ENCODE measurements around the gene LIM2.

The LIM2 gene

DNA sequence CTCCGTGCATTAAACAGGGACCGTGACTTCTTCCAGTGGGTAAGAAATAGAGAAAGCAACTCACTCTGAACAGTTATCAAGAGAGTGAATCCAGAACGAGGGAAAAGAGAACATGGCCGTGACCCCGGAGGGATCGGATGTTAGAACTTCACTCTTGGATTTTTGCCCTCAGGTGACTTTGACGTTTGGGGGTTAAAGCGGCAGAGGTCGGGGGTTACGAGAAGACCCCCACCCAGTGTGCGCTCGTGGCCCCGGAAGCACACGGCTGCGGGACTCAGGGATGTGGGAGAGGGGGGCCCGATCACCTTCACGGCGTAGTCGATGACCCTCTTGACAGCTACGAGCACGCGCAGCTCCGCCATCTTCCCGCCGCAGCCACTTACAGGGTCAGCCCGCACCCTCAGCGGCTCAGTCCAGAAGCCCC is 21.8 kb downstream of the LIM2 start, which contains the start of gene ETFB:
ETFB (minus strand) TSS at position 424 of the 424 bp plus-strand sequence; CDS start at position 362, 62 bp downstream.
- DNase-seq (ENCODE audit: low spot score): no peak

DNA sequence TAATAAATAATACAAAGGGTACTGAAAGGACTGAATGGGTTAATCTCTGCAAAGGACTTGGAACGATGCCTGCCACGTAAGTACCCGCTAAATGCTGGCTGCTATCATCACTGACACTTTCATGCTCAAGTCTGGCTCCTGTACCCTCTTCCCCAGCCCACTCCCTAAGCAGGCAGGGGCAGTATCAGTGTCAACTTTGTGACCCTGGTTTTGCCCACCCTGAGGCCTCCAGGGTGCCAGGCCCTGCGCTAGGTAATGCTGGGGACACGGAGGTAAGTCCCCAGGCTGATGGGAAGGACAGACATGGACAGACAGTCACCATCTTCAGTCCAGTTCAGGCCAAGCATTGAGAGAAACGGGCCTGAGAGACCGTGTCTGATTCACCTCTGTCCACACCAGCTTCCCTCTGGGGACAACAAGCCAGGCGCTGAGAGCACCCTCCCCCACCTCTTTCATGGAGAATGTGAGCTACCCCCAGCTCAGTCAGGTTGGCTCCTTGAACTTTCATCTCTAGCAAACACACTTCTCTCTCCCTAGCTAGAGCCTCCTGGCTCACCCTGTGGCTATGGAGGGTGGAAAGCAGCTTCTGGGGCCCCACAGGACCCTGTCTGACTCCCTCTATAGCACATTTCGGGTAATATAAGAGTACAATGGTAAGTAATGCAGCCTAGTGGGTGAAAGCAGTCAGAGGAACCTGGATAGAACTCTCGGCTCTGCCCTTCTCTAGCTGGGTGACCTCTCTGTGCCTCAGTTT is 22.4 kb downstream of the LIM2 start:
- no peak for DNase-seq (ENCODE audit: low spot score)

DNA sequence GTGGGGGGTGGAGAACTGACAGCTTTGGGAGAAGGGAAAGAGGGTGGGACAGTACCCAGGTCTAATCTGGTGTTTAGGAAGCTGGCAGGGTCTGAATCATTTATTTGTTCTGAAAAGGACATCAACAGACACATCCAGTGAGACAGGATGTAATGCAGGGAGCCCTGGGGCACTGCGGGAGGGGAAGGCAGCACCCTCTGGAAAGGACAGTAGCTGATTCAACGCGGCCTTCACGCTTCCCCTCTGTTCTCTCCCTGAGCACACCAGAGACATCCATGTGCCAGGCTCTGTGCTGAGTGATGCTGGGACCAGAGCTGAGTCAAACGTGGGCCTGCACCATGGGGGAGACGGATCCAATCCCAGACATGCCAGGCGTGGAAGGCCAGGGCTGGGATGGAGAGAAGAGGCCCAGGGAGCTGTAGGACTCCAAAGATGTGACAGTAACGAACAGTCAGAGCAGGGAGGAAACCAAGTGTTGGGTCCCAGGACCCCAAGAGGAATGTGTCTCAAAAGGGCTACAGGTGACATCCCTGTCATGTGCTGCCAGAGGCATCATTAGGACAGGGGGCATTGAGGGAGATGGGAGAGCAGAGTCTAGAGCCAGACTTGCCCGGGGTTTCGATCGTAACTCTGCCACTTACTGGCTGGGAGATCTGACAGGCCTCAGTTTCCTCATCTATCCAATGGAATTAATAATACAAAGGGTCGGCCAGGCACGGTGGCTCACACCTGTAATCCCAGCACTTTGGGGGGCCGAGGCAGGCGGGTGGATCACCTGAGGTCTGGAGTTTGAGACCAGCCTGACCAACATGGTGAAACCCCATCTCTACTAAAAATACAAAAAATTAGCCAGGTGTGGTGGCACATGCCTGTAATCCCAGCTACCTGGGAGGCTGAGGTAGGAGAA is 23.3 kb downstream of the LIM2 start:
- DNase-seq (ENCODE audit: low spot score): no peak

DNA sequence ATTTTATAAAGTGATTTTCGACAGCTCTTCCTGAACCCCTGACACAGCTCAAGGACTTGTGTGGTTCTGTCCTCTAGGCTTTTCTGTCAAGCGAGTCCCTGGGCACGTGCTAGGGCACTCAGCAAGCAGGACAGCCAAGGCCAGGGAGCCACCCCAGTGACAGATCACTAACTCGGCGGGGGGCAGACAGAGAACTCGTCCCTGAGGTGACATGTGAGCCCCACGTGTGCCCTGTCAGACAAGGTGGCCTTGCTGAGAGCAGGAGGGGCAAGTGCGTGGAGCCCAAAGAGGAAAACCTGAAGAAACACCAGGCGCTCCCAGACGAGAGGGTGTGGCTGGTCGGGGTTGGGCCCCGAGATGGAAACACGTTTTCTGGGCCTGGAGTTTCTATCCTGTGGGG is 26.5 kb downstream of the LIM2 start:
- DNase-seq (ENCODE audit: low spot score): no peak

DNA sequence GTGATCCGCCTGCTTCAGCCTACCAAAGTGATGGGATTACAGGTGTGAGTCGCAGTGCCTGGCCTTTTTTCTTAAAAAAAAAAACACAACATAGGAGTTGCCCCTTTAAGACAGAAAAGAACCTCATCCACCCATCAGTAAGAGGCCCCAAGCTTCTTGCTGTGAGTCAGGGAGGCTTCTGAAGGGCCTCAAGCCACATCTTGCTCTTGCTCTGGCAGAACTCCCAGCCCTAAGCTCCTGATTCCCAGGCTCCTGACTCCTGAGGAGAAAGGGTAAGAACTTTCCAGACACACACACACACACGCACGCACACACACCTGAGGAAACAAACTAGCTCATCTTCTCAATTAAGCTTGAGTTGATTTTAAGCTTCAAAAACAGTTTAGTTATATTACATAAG is 28.5 kb downstream of the LIM2 start:
- DNase-seq (ENCODE audit: low spot score): peak; percentile 72

DNA sequence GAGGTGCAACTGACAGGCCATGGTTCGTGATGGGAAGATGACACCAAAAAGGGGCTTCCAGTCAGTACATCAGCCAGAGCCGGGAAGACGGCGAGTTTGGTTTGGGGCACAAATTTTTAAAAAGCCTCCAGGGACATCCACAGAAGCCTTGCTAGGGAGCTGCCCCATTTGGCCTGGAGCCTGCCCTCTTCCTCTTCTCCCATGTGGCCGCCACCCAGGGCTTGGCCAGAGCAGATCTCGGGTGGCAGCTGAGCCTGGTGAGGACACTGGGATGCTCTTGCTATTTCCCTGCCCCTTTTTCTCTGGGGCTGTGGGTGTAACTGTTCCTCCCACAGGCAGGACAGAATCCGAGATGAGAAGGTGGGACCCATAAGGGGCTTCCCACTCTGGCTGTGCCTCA is 29.8 kb downstream of the LIM2 start:
- DNase-seq (ENCODE audit: low spot score): no peak

DNA sequence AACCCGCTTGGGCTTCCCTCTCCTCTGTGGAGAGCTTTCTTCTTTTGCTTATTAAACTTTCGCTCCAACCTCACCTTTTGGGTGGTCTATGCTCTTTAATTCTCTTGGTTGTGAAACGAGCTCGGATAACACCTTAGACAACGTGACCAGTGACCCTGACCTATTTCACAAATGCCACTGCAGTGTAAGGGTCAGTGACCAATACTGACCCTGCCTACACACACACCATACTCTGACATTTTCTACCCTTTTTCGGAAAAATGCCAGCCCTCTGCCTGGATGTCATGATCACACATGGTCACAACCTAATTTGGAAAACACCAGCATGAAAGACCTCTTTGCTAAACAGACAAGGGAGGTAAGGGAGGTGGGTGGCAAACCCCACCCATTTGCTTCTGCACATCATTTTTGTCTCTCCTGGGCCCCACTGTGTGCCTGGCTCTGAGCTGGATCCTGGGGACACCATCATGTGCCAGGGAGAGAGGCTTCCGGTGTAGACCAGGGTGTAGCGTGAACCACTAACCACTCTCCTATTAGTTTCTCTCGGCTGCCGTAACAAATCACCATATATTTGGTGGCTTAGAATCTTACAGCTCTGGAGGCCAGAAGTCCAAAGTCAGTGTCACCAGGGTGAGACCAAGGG is 31.5 kb downstream of the LIM2 start:
- DNase-seq (ENCODE audit: low spot score): no peak

DNA sequence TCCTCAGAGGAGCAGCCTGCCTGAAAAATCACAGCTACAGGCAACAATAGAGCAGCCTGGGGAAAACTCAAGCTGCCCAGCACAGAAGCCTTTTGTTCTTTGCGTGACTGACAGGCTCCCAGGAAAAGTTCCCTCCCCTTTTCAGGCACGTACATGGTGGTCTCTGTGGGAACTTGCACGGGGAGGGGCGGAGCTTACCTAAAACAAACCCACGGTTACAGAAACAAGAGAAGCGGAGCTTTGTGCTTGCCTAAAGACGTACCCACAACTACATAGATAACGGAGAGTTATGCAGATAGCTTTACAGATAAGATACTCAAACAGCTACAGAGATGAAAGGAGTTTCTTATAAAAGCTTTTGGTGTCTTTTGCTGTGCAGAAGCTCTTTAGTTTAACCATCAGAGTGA is 33.0 kb downstream of the LIM2 start:
- DNase-seq (ENCODE audit: low spot score): no peak

DNA sequence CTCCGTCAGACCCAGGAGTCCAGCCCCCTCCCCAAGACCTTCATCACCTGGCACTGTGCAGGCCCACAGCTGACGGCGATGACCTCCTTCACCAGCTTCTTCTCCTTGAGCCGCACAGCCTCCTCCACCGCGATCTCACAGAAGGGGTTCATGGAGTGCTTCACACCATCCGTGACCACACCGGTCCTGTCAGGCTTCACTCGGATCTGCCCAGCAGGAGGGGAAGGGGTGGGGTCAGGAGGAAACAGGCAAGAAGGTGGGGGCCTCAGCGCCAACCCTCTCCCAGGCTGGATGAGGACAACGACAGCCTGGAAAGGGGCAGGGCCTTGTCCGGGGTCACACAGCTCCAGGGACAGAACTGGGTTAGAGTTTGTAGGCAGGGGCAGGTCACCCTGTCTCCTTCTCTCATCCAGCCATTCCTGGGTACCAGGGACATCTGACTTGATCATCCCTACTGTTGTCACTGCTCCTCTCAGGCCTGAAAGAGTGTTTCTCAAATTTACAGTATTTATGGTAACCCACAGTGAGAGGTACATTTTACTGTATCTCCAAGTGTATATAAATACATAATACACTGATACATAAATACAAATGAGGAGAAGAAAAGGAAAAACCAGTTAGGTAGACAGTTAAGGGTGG is 33.6 kb downstream of the LIM2 start:
- no peak for DNase-seq (ENCODE audit: low spot score)

DNA sequence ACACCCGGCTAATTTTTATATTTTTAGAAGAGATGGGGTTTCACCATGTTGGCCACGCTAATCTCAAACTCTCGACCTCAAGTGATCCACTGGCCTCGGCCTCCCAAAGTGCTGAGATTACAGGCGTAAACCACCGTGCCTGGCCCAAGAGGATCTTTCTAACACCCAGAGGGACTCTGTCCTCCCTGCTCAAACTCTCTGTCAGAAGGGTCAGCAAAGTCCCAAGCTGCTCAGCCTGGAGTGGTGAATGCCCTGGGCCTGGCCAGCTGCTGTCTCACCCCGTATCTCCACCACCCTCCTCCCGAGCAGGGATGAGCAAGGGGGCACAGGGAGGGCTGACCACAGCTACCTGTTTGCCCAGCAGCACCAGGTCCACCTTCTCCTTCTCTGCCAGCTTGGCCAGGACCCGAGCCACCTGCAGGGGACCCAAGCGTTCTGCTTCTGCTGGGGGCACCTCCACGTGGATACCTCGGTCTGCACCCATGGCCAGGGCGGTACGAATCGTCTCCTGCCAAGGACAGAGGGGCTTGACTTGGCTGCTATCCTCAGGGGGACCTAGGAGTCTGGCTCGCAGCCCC is 34.9 kb downstream of the LIM2 start:
- DNase-seq (ENCODE audit: low spot score): no peak

DNA sequence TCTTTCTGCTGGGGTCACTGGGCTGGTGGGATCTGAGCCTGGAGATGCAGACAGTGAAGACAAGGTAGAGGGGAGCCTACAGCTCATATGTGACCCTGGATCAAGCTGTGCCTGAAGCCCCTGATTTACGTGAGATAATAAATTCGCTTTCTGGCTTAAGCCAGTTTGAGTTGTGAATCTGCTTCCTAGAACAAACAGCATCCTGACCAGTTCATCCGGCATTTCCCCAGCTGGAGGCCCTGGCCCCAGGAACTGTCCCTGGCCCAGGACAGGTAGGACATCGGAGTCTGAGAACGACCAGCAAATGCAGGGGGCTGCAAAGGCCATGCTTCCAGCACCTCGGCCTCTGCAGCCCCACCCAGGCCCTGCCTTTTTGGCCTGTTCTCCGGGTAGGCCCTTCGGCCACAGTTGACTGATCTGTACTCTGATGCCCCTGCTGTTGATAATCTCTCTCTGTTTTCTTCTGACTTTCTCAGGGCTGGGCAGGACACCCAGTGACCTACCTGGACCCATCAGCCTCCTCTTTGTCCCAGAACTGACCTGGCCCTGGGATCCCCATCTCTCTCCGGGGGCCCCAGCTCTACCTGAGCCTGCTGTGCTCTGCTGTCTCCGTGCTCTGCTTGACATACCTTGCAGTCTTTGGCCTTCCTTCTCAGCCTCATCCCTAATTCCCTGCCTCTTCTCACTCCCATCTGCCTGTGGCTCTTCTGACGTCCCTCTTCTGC is 36.3 kb downstream of the LIM2 start:
- no peak for DNase-seq (ENCODE audit: low spot score)

DNA sequence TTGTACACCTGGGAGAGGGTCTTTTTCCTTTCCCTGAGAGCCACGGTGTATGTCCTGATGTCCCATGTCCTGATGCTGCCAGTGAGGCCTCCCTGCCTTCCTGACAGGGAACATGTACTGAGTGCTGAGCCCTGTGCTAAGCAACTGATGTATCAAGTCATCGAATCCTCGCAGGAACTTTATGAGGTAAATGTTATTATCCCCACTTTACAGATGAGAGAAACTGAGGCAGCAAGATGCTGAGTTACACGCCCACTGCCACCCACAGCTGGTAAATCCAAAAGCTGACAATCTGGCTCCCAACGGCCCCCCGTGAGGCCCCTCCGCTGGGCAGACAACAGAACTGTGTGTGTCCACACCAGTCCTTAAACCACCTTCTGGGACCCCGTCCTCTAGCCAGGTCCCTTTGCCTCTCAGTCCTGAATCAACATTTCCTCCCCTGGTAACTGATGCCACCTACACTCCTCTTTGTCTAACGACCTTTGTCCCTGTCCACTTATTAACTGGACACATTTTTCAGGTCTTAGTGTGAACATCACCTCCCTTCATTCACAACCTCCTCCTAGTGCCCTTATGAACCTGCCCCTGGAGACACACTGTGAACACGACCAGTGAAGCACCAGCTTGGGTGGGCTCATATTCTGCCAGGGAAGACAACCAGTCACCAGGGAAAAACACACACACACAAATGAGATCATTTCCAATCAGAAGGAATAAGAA is 40.4 kb downstream of the LIM2 start:
- no peak for DNase-seq (ENCODE audit: low spot score)

DNA sequence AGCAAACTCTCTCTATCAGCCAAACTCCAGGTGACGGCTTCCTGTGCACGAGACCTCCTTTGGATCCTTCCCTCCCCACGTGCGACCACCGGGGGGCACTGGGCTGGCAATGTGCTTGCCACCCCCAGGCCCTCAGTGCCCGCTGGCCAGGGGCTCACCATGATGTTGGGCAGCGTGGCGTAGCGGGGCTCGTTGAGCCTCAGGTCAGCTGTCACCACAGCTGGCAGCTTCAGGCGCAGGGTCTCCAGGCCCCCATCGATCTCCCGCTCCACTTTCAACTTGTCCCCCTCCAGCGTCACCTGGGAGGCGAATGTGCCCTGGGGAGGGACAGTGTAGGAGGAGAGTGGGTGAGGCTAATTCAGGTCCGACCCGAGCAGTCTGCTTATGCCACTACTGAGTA is 41.0 kb downstream of the LIM2 start:
- no peak for DNase-seq (ENCODE audit: low spot score)

DNA sequence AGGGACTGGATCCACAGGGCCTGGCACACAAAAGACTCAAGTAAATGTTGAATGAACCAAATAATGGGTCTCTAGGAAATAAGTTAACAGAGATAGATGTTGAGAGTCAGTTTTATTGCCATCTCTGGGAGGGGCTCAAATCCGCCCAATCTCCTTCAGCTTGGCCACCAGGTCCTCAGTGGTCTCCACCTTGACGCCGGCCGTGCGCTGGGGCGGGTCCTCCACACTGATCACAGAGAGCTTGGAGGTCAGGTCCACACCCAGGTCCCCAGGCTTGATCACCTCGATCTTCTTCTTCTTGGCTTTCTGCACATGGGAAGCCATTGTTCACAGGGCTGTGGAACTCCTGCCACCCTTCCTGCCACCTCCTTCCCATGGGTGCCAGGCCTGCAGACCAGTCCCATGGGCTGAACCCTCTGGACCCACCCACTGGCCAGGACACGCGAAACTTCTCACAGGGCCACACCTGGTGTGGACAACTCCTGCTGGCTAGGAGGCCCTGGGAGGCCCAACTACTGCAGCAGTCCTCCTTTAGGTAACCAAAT is 42.6 kb downstream of the LIM2 start:
- no peak for DNase-seq (ENCODE audit: low spot score)

DNA sequence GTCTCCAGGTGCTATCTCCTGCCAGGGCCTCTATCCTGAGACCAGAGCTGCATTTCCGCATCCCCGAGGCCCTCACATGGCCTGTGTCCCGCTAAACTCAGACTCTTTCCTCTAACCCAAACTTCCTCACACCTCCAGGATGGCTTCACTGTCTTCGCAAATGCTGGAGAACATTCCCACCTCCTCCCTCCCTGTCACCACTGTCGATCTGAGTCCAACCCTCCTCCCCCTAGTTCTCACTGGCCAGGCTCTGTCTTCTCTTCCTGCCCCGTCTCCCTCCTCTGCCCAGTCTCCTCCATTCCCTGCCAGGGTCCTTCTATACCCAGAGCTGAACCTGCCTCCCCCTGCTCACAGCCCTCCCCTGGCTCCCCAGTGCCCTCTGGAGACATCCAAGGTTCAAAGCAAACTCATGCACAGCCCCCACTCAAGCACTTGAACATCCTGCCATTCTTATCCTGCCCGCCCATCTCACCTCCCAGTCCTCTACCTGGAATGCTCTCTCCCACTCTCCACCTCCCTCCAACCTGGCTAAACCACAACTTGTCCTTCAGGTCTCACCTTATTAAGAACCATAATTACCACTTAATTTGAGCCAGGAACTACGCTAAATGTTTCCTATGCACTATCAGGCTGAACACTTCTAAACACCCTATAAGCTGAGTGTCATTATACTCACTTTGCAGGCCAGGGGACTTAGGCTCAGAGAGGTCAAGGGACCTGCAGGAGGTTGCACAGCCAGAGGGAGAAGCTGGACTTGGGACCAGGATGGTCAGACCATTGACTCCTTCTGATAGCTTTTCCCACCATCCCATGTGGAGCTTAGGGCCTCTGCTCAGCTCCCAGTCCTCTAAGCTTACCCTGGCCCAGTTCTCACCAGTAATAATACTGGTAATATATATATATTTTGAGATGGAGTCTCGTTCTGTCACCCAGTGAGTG is 44.9 kb downstream of the LIM2 start:
- DNase-seq (ENCODE audit: low spot score): no peak

DNA sequence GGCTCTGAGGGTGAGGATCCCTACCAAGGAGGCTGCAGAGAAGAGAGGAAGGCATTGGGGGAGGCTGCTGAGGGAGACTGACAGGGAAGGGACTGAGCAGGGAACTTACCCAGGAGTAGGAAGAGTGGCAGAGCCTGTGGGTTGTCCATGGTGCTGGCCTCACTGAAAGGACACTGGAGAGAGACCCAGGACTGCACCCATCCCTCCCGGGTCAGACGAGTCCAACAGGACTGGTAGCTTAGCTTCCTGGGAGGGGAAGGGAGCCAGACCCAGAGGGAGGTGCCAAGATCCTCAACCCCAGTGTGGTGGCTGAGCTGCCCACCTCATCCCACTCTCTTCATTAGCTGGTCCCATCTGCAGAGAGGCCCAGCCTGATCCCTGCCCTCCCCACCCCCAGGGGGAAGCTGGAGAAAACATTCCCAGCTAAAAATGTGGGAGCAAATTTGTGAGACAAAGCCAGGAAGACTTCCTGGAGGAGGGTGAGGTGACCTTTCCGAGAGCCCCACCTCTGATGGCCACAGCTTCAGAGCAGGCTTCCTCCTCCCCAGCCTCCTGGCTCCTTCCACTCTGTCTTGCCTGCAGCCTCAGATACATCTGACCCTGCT is 45.7 kb downstream of the LIM2 start, which contains the start of gene VSIG10L:
VSIG10L (minus strand) TSS at position 164 of the 605 bp plus-strand sequence; CDS start at position 149, 15 bp downstream.
- DNase-seq (ENCODE audit: low spot score): no peak

DNA sequence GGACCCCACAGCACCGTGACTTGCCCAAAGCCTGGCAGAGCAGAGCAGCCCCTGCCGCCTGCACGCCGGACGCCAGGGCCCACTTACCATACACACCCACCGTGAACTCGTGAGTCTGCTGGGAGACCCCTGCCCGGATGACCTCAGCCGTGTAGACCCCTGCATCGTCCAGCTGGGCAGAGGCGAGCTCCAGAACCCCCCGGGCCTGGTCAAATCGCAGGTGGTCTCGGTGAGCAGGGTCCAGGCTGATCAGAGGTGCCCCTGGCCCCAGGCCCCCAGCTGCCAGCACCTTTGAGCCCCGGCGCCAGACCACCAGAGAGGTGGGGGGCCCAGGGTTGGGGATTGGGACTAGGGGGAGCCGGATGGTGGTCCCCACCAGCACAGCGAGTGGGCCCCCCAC is 46.7 kb downstream of the LIM2 start:
- DNase-seq (ENCODE audit: low spot score): no peak

Measured in AG08396 (cell line).